ENCODE results near the gene MRPL49. TPM values are rescaled to one million over a fixed set of nuclear protein-coding genes. Genes with fewer than 3 reads are reported as not detected.

The MRPL49 gene
- total and polyA plus RNA-seq, 2 of the 13 experiments (the other 11 are each of a cell fraction or from before 2014, with no cell fraction given) = 39.2 to 53.3 TPM

DNA sequence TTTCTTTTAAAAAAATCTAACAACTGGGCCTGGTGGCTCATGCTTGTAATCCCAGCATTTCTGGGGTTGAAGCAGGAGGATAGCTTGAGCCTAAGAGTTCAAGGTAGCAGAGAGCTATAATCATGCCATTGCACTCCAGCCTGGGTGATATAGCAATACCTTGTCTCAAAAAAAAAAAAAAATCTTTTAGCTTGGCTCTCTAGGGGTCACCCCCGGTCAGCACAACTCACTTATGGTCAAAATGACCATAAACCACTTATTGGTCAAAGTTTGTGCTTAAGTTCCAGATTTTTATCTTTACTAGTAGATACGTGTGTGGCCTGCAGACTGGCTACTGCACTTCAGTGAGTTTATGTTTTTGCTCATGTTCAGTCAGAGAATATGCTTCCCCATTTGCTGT lies 41.6 kb downstream of the MRPL49 start:
- Histone ChIP-seq H3K4me3 (replicated peaks in 1 of 3; ENCODE audit: insufficient read depth in 1 of 3, low read depth in 2 of 3, low read length in 3 of 3) (no peak overlapping the region), H4K20me1 (ENCODE audit: insufficient read depth, low read length) (no peaks in the 10 kb centered on the region), H3K4me2 (ENCODE audit: low read depth, low read length) (0 out of 2 replicates have a peak overlapping the region, but pooled peaks have one; percentile 4), H3K9ac (ENCODE audit: insufficient read depth, low read depth, low read length) (no peak overlapping the region), H3K79me2 (ENCODE audit: insufficient read depth, low read length) (no peaks in the 10 kb centered on the region), H3K36me3 (replicated peaks in 1 of 2; ENCODE audit: control insufficient read depth in 1 of 2, insufficient read depth in 2 of 2, low read length in 2 of 2) (no peaks in the 10 kb centered on the region), H3K9me3 (ENCODE audit: low read length) (no peaks in the 10 kb centered on the region), H3K27ac (ENCODE audit: extremely low read length, insufficient read depth, low read length) (peak overlapping the region; percentile 99), H2AFZ (ENCODE audit: low read length) (no peak overlapping the region), H3K4me1 (ENCODE audit: insufficient read depth, low read length) (peaks cover 54% of the 10 kb centered on the region), H3K27me3 (ENCODE audit: control insufficient read depth in 1 of 2, insufficient read depth in 2 of 2, low read length in 2 of 2) (no peaks in the 10 kb centered on the region)
- 4% methylated on average over 2 of the region's 2 CpGs for WGBS (ENCODE audit: low lambda C conversion rate)
- CTCF ChIA-PET (ENCODE audit: low intra/inter-chr PET ratio, low total read pairs) = no interaction called here
- intact Hi-C loops (cut with micrococcal nuclease; ENCODE audit: unreplicated experiment) (no loop called here), in situ Hi-C loops (cut with HindIII; ENCODE audit: extremely low pct_ligation_motif_present, low pct_unique_long_range_greater_than_20kb) (no loop called here)
- TF ChIP-seq ZSCAN12 (CRISPR knock-in tag; IDR thresholded peaks at IDR 0.05) = 0 out of 2 replicates have a peak, but pooled peaks have one; percentile 31
- TF ChIP-seq SMC3 (IDR thresholded peaks at IDR 0.05; ENCODE audit: low read length) = 0 out of 2 replicates have a peak, but pooled peaks have one; percentile 2
- TF ChIP-seq MED1 (CRISPR knock-in tag; IDR thresholded peaks at IDR 0.05) = 0 out of 2 replicates have a peak, but pooled peaks have one; percentile 15
- 0 out of 2 replicates have a peak, but pooled peaks have one; percentile 15 for TF ChIP-seq RXRB (CRISPR knock-in tag; IDR thresholded peaks at IDR 0.05; ENCODE audit: borderline replicate concordance)
- TF ChIP-seq, protein P1, sequence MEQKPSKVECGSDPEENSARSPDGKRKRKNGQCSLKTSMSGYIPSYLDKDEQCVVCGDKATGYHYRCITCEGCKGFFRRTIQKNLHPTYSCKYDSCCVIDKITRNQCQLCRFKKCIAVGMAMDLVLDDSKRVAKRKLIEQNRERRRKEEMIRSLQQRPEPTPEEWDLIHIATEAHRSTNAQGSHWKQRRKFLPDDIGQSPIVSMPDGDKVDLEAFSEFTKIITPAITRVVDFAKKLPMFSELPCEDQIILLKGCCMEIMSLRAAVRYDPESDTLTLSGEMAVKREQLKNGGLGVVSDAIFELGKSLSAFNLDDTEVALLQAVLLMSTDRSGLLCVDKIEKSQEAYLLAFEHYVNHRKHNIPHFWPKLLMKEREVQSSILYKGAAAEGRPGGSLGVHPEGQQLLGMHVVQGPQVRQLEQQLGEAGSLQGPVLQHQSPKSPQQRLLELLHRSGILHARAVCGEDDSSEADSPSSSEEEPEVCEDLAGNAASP (CRISPR knock-in tag; IDR thresholded peaks at IDR 0.05; ENCODE audit: borderline replicate concordance) = peak; percentile 36; the same call in 1 of the 2 replicates
- TF ChIP-seq, protein P2, sequence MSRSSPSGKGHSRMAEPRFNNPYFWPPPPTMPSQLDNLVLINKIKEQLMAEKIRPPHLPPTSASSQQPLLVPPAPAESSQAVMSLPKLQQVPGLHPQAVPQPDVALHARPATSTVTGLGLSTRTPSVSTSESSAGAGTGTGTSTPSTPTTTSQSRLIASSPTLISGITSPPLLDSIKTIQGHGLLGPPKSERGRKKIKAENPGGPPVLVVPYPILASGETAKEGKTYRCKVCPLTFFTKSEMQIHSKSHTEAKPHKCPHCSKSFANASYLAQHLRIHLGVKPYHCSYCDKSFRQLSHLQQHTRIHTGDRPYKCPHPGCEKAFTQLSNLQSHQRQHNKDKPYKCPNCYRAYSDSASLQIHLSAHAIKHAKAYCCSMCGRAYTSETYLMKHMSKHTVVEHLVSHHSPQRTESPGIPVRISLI (CRISPR knock-in tag; IDR thresholded peaks at IDR 0.05; ENCODE audit: borderline replicate concordance) = peak; percentile 51; the same call in 1 of the 2 replicates
- TF ChIP-seq, protein P3, sequence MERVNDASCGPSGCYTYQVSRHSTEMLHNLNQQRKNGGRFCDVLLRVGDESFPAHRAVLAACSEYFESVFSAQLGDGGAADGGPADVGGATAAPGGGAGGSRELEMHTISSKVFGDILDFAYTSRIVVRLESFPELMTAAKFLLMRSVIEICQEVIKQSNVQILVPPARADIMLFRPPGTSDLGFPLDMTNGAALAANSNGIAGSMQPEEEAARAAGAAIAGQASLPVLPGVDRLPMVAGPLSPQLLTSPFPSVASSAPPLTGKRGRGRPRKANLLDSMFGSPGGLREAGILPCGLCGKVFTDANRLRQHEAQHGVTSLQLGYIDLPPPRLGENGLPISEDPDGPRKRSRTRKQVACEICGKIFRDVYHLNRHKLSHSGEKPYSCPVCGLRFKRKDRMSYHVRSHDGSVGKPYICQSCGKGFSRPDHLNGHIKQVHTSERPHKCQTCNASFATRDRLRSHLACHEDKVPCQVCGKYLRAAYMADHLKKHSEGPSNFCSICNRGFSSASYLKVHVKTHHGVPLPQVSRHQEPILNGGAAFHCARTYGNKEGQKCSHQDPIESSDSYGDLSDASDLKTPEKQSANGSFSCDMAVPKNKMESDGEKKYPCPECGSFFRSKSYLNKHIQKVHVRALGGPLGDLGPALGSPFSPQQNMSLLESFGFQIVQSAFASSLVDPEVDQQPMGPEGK (CRISPR knock-in tag; IDR thresholded peaks at IDR 0.05) = no peak
- TF ChIP-seq, protein P4, sequence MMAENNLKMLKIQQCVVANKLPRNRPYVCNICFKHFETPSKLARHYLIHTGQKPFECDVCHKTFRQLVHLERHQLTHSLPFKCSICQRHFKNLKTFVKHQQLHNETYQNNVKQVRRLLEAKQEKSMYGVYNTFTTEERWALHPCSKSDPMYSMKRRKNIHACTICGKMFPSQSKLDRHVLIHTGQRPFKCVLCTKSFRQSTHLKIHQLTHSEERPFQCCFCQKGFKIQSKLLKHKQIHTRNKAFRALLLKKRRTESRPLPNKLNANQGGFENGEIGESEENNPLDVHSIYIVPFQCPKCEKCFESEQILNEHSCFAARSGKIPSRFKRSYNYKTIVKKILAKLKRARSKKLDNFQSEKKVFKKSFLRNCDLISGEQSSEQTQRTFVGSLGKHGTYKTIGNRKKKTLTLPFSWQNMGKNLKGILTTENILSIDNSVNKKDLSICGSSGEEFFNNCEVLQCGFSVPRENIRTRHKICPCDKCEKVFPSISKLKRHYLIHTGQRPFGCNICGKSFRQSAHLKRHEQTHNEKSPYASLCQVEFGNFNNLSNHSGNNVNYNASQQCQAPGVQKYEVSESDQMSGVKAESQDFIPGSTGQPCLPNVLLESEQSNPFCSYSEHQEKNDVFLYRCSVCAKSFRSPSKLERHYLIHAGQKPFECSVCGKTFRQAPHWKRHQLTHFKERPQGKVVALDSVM (CRISPR knock-in tag; IDR thresholded peaks at IDR 0.05) = no peak
- POLR2A ChIA-PET = interaction anchor here (1.2 to 3.9 kb wide), 3 partner anchors 19 to 52 kb away, joined by 3 to 105 read pairs (median 3); partner anchors contain the start of genes SYVN1 and TM7SF2
- ATAC-seq (peak; percentile 33; the same call in 2 of the 3 replicates), DNase-seq (ENCODE audit: low spot score) (peak; percentile 20), FAIRE-seq (peak; percentile 28)
- BruUV-seq (replicated peaks) = no TSS peak

Measured in HepG2 (cell line).